Fibroblast of villous mesenchyme (primary cell): ENCODE data around the gene KCND3. TPM values are rescaled to one million over a fixed set of nuclear protein-coding genes. Genes with fewer than 3 reads are reported as not detected.

Source experiments
- DNase-seq: peaks from one replicate; pipeline ENCODE4 v3.0.0-alpha.2; 2010; ENCODE audit warnings: low read depth
- H3K4me3 ChIP-seq: 2 replicates; pipeline ENCODE4 v1.5.1; 2011; ENCODE audit warnings: low read depth, mild to moderate bottlenecking, low read length
- CTCF ChIP-seq: IDR thresholded peaks from 2 replicates; pipeline ENCODE4 v1.5.1; 2012; ENCODE audit warnings: low read depth, mild to moderate bottlenecking, low read length; ENCODE audit not compliant: insufficient read depth
- total RNA-seq: library from RNA; depleted of rRNA; stranded (reverse); fragments of >200 nt; gene quantifications from 2 replicates; pipeline ENCODE4 v1.2.3, GENCODE V29; 2012

The KCND3 gene
- total RNA-seq, 1 donor: 1.7 TPM

DNA sequence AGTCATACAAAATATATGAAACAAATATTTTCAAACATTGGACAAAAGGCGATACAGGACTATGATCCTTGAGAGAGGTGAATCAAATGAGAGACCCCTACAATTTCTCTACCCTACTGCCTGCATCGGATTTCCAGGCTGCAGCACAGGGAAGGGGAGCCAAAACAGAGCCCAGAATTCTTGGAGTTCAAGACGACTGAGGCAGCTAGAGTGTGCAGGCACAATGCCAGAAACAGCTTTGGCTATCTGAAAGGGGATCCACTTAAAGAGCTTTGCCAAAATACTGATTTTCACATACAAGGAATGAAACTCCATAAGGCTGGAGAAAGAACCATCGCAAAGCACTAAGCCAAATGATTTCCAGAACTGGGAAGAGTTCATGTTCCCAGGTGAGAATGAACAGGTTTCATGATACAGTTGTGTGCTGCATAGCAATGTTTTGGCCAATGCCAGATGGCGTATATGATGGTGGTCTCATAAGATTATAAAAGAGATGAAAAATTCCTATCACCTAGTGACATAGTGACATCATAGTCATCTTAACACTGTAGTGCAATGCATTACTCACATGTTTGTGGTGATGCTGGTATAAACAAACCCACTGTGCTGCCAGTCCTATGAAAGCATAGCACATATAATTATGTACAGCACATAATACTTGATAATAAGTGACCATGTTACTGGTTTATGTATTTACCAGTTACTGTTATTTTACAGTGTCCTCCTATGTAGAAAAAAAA lies 77.5 kb downstream of the KCND3 start:
- H3K4me3 ChIP-seq: no peak overlapping the region
- no peak for TF ChIP-seq CTCF
- no peak for DNase-seq

DNA sequence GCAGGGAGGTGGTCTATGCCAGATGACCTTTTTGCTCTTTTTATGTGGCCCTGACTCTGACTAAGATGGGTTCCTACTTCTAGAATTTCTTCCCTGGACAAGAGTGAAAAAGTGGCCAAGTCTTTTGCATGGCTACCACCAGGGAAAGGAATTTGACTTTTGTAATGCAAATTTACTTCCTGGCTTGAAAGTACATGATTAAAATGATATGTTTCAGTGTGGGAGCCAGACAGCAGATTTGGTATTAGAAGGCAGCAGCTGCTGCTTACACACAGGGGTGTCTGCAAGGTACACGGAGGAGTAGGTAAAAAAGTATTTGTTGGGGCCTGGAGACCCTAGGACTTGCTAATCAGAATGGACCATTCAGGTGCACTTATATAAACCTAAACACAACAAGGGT lies 78.4 kb downstream of the KCND3 start:
- DNase-seq: no peak
- TF ChIP-seq CTCF: no peak
- H3K4me3 ChIP-seq: no peak overlapping the region

DNA sequence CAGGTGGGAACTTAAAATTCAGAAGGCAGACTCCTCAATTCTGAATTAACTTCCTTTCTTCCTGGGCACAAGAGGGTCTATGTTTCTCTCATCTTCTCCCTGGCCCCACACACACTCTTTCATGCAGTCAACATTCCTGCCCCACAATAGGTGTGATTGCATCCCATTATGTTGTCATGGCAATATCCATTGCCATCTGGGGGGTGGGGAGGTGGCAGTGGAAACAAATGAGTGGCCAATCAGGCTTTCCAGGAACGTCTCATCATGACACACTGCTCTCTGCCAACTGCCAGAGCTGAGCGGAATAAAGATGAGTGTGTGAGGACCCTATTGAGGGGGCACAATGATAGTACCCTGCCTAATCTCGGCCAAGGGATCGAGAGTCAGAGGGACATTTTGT lies 80.4 kb downstream of the KCND3 start:
- H3K4me3 ChIP-seq: no peak overlapping the region
- no peak for DNase-seq
- no peak for TF ChIP-seq CTCF

DNA sequence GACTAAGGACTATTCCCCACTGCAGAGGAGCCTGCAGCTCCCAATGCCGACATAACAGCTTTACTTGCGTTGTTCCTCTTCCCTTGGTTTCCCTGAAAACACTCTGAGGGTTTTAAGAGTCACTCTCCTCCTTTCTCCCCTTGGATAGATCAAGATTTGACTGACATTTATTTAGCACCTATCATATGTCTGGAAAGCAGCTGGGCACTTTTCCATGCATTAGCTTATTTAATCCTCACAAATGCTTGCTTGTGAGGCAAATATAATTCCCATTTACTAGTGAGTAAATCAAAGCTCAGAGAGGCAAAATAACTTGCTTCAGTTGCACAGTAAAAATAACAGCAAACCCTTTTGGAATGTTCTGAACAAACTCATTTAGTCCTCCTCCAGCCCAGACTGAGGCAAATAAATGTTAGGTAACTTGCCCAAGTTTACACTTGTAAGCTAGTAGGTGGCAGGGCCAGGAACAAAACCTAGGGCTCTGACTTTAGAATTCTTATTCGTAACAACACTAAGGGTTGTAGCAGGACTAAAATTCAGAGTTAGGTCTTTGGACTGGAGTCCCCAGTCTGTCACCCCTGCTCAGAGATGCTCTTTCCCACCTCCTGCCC lies 81.4 kb downstream of the KCND3 start:
- H3K4me3 ChIP-seq: no peak overlapping the region
- no peak for TF ChIP-seq CTCF
- DNase-seq: no peak

DNA sequence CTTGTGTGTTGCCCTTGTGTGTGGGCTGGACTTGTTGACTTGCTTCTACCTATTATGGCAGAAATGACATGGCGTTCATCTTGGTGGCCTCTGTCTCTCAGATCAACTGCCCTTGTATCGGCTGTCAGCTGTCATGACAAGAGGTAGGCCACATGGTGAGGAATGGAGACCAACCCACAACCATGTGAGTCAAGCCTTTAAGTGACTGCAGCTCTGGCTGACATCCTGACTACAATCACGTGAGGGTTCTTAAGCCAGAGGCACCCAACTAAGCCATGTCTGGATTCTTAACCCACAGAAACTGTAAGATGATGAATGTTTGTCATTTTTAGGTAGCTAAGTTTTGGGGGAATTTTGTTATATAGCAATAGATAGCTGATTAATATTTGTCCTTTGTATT lies 82.1 kb downstream of the KCND3 start:
- H3K4me3 ChIP-seq: no peak overlapping the region
- DNase-seq: no peak
- TF ChIP-seq CTCF: no peak

- H3K4me3 ChIP-seq: no peak overlapping the region
- no peak for TF ChIP-seq CTCF
These were observed 82.7 kb downstream of the KCND3 start for GRCh38 chr1:111906816-111907215.

DNA sequence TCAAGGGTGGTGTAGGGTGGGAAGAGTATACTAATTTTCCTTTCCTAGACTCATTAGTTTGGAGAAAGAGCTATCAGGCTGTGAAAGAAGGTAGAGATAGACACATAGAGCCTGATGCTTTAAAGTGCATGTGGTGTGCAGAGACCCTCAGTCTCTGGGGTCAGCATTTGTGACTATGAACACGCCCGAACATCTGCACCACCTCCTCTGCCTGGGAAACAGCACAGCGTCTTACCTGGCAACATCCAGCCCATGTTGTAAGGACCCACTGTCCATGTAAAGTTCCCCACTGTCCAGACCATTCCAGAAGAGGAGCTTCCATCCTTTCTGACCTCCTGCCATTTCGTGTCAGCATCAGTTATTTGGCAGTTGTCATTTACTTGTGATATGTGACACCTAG lies 83.4 kb downstream of the KCND3 start:
- TF ChIP-seq CTCF: no peak
- no peak overlapping the region for H3K4me3 ChIP-seq
- DNase-seq: no peak

More at GRCh38 chr1:111906816-111907215, 82.7 kb downstream of the KCND3 start:
- no peak for DNase-seq
